ACC112 (cell line): ENCODE data around the gene KCNK6.

Experiments
- H2AFZ ChIP-seq: fragments of 200-600 bp; sonication (generic); one replicate; pipeline ENCODE4 v1.6.0; 2017; ENCODE audit warnings: antibody characterized with exemption, low read length; ENCODE audit not compliant: unreplicated experiment
- H3K27ac ChIP-seq: fragments of 200-600 bp; sonication (generic); 2 replicates; pipeline ENCODE4 v1.5.1; 2014; ENCODE audit warnings: low read depth, mild to moderate bottlenecking, antibody characterized with exemption, low read length, moderate library complexity
- H3K27me3 ChIP-seq: fragments of 200-600 bp; sonication (generic); 2 replicates; pipeline ENCODE4 v1.6.1; 2014; ENCODE audit warnings: mild to moderate bottlenecking, antibody characterized with exemption, low read length, moderate library complexity, mixed read lengths; ENCODE audit not compliant: insufficient read depth
- H3K36me3 ChIP-seq: fragments of 200-600 bp; sonication (generic); 2 replicates; pipeline ENCODE4 v1.6.1; 2016; ENCODE audit warnings: mild to moderate bottlenecking, antibody characterized with exemption, low read length, moderate library complexity, mixed read lengths; ENCODE audit not compliant: insufficient read depth
- H3K4me1 ChIP-seq: fragments of 200-600 bp; sonication (generic); one replicate; pipeline ENCODE4 v1.6.1; 2016; ENCODE audit warnings: low read length, mixed read lengths; ENCODE audit not compliant: insufficient read depth, unreplicated experiment, control insufficient read depth
- H3K4me3 ChIP-seq: fragments of 200-600 bp; sonication (generic); 2 replicates; pipeline ENCODE4 v1.5.1; 2014; ENCODE audit warnings: mild to moderate bottlenecking, low read depth, low read length
- H3K79me2 ChIP-seq: fragments of 200-600 bp; sonication (generic); one replicate; pipeline ENCODE4 v1.6.0; 2016; ENCODE audit warnings: low read length; ENCODE audit not compliant: control insufficient read depth, unreplicated experiment, insufficient read depth

Gene KCNK6

DNA sequence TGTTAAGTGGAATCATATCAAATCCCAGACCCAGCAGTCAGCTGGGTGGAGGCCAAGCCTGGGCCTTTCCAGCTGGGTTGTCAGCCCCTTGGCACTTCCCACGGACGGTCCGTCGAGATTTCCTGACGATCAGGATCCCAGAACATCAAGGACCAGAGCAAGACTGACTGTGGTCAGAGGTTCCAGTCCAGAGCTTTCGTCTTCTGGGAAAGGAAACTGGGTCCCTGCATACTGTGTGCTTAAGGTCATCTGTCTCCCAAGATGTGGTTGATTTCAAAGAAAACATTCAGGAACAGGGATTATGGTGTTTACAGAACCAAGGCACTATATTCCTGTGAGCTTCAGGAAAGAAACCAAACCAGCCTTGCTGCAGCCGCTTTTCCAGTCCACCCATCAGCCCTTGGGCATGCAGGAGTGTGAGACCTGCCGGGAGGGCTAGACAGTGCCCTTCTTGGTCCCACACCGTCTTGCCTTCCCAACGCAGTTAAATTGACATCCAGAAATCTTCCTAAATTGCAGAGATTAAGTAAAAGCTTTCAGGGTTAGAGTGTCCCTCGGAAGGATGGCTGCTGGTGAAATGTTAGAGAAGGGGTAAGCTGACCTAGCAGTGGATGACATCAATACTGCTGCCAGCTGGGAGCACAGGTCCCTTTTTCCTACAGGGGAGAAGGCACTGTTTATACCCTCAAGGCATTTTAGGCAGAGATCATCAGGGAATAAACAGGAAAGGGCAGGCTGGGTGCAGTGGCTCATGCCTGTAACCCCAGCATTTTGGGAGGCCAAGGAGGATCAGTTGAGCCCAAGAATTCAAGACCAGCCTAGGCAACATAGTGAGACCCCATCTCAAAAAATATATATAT, 20.6 kb upstream of the KCNK6 start:
- H2AFZ ChIP-seq = no peak overlapping the region
- H3K36me3 ChIP-seq = no peaks in the 10 kb centered on the region
- H3K79me2 ChIP-seq = no peaks in the 10 kb centered on the region
- H3K4me1 ChIP-seq = peaks cover 6% of the 10 kb centered on the region
- H3K27ac ChIP-seq = no peak overlapping the region
- H3K27me3 ChIP-seq = no peaks in the 10 kb centered on the region
- no peak overlapping the region for H3K4me3 ChIP-seq

DNA sequence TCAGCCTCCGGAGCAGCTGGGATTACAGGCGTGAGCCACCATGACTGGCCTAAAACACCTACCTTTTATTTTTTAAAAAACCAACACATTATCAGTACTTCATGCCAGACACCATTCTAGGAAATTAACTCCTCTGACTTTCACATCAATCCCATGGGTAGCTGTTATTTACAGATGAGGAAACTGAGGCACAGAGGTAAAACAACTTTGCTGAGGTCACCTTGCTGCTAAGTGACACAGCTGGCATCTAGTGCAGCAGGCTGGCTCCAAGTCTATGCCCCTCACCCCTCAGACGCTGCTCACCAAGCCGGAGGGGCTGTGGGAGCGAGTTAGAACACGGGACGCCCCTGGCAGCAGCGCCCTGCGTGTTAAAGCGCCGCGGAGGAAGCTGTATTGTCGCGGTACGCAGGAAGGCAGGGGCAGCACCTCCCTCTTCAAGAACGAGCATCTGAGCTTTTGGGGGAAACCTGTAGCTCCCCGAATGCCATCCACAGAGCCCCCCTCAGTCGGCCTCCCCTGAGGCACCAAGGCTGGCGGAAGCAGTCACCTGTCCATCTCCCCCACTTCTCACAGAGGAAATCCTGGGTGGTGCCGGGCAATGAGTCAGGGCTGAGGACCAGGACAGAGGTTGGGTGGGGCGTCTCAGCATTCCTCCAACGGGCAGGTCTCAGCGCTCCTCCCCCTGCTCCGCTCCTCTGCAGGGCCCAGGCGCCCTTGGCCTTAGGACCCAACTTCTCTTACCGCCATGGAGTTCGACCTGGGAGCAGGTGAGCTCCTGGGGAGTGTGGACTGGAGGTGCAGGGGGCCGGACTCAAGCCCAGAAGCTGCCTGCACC, 15.9 kb upstream of the KCNK6 start, which contains the start of gene C19orf33:
Gene C19orf33 (plus strand): TSS at position 735 of the 835 bp plus-strand sequence. CDS start 11 bp downstream, at position 746.
- H3K4me3 ChIP-seq = no peak within 1 kb of the TSS
- H2AFZ ChIP-seq = no peak within 1 kb of the TSS

DNA sequence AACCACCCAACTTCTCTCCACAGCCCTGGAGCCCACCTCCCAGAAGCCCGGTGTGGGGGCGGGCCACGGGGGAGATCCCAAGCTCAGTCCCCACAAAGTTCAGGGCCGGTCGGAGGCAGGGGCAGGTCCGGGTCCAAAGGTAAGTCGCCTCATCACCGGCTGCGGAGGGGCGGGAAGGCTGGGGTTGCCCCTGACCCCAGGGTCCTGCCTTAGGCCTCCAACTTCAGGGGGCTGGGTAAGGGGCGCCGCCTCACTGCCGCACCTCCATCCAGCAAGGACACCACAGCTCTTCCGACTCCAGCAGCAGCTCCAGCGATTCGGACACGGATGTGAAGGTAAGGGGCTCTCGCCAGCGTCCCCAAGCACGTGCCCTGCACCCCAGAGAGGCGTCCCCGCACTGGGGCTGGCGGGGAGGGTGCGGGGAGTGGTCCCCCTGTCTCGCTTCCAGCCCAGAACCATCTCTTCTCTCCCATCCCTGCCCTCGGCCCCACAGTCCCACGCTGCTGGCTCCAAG, 15.2 kb upstream of the KCNK6 start:
- H3K4me1 ChIP-seq = peaks cover 9% of the 10 kb centered on the region
- H2AFZ ChIP-seq = no peak overlapping the region
- no peak overlapping the region for H3K4me3 ChIP-seq
- H3K36me3 ChIP-seq = no peaks in the 10 kb centered on the region
- H3K27ac ChIP-seq = no peak overlapping the region
- no peaks in the 10 kb centered on the region for H3K79me2 ChIP-seq
- no peaks in the 10 kb centered on the region for H3K27me3 ChIP-seq

More for the DNA sequence above, 15.9 kb upstream of the KCNK6 start, which contains the start of gene C19orf33:
- Histone ChIP-seq H3K27ac (no peak within 1 kb of the TSS), H3K79me2 (no peaks in the 10 kb centered on the region), H3K27me3 (no peaks in the 10 kb centered on the region), H3K4me1 (peaks cover 9% of the 10 kb centered on the region), H3K36me3 (no peaks in the 10 kb centered on the region)

GRCh38 chr19:38304866-38305429, 14.7 kb upstream of the KCNK6 start:
- no peaks in the 10 kb centered on the region for H3K27me3 ChIP-seq
- no peak overlapping the region for H2AFZ ChIP-seq
- H3K27ac ChIP-seq = no peak overlapping the region
- H3K36me3 ChIP-seq = no peaks in the 10 kb centered on the region
- no peaks in the 10 kb centered on the region for H3K79me2 ChIP-seq
- no peak overlapping the region for H3K4me3 ChIP-seq
- H3K4me1 ChIP-seq = peaks cover 9% of the 10 kb centered on the region

- Histone ChIP-seq H3K4me3 (no peak overlapping the region), H3K27me3 (no peaks in the 10 kb centered on the region), H2AFZ (no peak overlapping the region), H3K4me1 (peaks cover 9% of the 10 kb centered on the region), H3K36me3 (no peaks in the 10 kb centered on the region), H3K27ac (no peak overlapping the region), H3K79me2 (no peaks in the 10 kb centered on the region)
Observed at GRCh38 chr19:38306236-38306635, 13.4 kb upstream of the KCNK6 start.

- peaks cover 9% of the 10 kb centered on the region for H3K4me1 ChIP-seq
- H3K27ac ChIP-seq = no peak overlapping the region
- H3K36me3 ChIP-seq = no peaks in the 10 kb centered on the region
- no peak overlapping the region for H3K4me3 ChIP-seq
- no peaks in the 10 kb centered on the region for H3K27me3 ChIP-seq
- no peak overlapping the region for H2AFZ ChIP-seq
- H3K79me2 ChIP-seq = no peaks in the 10 kb centered on the region
Observed at GRCh38 chr19:38307076-38307475, 12.6 kb upstream of the KCNK6 start.

- Histone ChIP-seq H3K4me3 (no peak overlapping the region), H2AFZ (no peak overlapping the region), H3K36me3 (no peaks in the 10 kb centered on the region), H3K27ac (no peak overlapping the region), H3K27me3 (no peaks in the 10 kb centered on the region), H3K79me2 (no peaks in the 10 kb centered on the region), H3K4me1 (peaks cover 9% of the 10 kb centered on the region)
Observed at GRCh38 chr19:38307597-38307996, 12.0 kb upstream of the KCNK6 start.

DNA sequence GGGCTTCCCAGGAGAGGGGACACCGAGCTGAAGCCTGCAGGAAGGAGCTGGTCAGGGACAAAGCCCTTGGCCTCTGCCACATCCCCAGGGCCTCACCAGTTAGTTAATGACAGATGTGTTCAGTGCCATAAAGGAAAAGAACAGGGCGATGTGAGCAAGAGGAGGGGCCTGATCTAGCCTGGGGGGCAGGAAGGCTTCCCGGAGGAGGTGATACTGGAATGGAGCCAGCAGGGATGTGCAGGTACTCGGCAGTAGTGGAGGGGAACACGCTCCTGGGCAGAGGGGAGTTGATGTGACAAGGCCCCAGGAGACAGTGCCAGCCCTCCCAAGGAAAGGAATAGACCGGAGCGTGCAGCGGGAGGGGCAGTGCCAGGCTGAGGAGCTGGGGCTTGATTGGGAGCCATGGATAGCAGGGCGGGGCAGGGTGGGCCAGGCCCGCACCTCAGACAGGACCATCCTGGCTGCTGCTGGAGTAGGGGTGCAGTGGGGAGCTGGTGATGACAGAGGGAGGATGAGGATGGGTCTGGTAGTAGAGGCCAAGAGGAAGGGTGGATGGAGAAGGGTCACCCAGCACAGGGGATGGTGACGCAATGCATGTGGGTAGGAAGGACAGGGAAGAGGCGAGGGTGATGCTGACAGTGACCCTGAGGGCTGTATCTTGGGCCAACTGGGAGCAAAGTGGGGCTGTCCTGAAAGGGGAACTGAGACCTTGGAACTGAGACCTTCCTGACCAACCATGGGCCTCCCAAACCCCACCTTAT, 11.5 kb upstream of the KCNK6 start:
- Histone ChIP-seq H3K4me3 (no peak overlapping the region), H3K27ac (no peak overlapping the region), H3K79me2 (no peaks in the 10 kb centered on the region), H3K27me3 (no peaks in the 10 kb centered on the region), H3K36me3 (no peaks in the 10 kb centered on the region), H3K4me1 (peaks cover 9% of the 10 kb centered on the region), H2AFZ (no peak overlapping the region)

- Histone ChIP-seq H3K4me1 (peaks cover 3% of the 10 kb centered on the region), H3K4me3 (no peak overlapping the region), H3K27me3 (no peaks in the 10 kb centered on the region), H2AFZ (no peak overlapping the region), H3K27ac (no peak overlapping the region), H3K79me2 (no peaks in the 10 kb centered on the region), H3K36me3 (no peaks in the 10 kb centered on the region)
Observed at GRCh38 chr19:38308926-38309614, 10.6 kb upstream of the KCNK6 start.
